Common myeloid progenitor, CD34-positive (primary cell): Measurements from ENCODE around the gene USP22. TPM values are rescaled to one million over a fixed set of nuclear protein-coding genes. Genes with fewer than 3 reads are reported as not detected.
"Not testable (repeated sequence)": the region's sequence is repeated elsewhere in the genome, so short reads cannot be mapped to it uniquely, and the experiment has no call there.

ENCODE experiments used
- CTCF ChIA-PET: fragments of 350-600 bp; sonication (Branson Sonifier 250); formaldehyde crosslinking; loops from one replicate; lab custom pipeline; 2021; ENCODE audit warnings: antibody characterized with exemption; lab: Charles Lee
- POLR2A ChIA-PET: fragments of 350-600 bp; sonication (Branson Sonifier 250); formaldehyde crosslinking; loops from one replicate; lab custom pipeline; 2021; ENCODE audit warnings: antibody characterized with exemption; lab: Charles Lee
- DNase-seq, 3 donors: peaks; one replicate each; pipeline versions ENCODE4 v3.0.0 to v3.0.0-alpha.2; 2013
- H3K27ac ChIP-seq, 2 experiments: 1 replicate in 1 of 2; 2 replicates in 1 of 2; pipeline ENCODE4 v1.7.0; 2013; ENCODE audit warnings: inconsistent platforms in 2 of 2, low read length in 2 of 2, mild to moderate bottlenecking in 2 of 2, low read depth in 1 of 2, moderate library complexity in 1 of 2; ENCODE audit not compliant: severe bottlenecking in 2 of 2, insufficient read depth in 1 of 2, poor library complexity in 1 of 2
- H3K27me3 ChIP-seq, 5 experiments: replicated peaks in 2 of 5; 1 replicate in 3 of 5; 2 replicates in 2 of 5; pipeline versions ENCODE4 v1.6.1 to v1.7.0; 2013; ENCODE audit warnings: low read length in 4 of 5, mild to moderate bottlenecking in 2 of 5, moderate library complexity in 2 of 5, inconsistent platforms in 1 of 5; ENCODE audit not compliant: insufficient read depth in 5 of 5, control insufficient read depth in 4 of 5
- H3K36me3 ChIP-seq, 4 experiments: 1 replicate in 2 of 4; 2 replicates in 2 of 4; pipeline versions ENCODE4 v1.6.1 to v1.7.0; 2013; ENCODE audit warnings: low read length in 3 of 4, control low read depth in 1 of 4, mild to moderate bottlenecking in 1 of 4; ENCODE audit not compliant: control insufficient read depth in 4 of 4, insufficient read depth in 4 of 4
- H3K4me1 ChIP-seq, 4 experiments: 1 replicate in 3 of 4; 2 replicates in 1 of 4; pipeline versions ENCODE4 v1.6.1 to v1.7.1; 2013; ENCODE audit warnings: low read length in 3 of 4, mild to moderate bottlenecking in 3 of 4, control low read depth in 1 of 4, inconsistent platforms in 1 of 4, moderate library complexity in 1 of 4; ENCODE audit not compliant: control insufficient read depth in 4 of 4, insufficient read depth in 4 of 4; ENCODE audit errors: control extremely low read depth in 1 of 4
- H3K4me3 ChIP-seq, 7 experiments: 1 replicate in 4 of 7; 2 replicates in 3 of 7; pipeline versions ENCODE4 v1.5.1 to v1.7.0; 2013; ENCODE audit warnings: mild to moderate bottlenecking in 7 of 7, low read length in 6 of 7, moderate library complexity in 6 of 7, inconsistent platforms in 2 of 7, low read depth in 2 of 7, control low read depth in 1 of 7; ENCODE audit not compliant: insufficient read depth in 4 of 7, control insufficient read depth in 1 of 7; ENCODE audit errors: extremely low read depth in 1 of 7
- H3K9me3 ChIP-seq, 5 experiments: 1 replicate in 4 of 5; 2 replicates in 1 of 5; pipeline versions ENCODE4 v1.6.1 to v1.7.1; 2013; ENCODE audit warnings: low read length in 4 of 5, mild to moderate bottlenecking in 2 of 5, inconsistent platforms in 1 of 5, low read depth in 1 of 5, moderate library complexity in 1 of 5; ENCODE audit not compliant: control insufficient read depth in 4 of 5, insufficient read depth in 2 of 5; ENCODE audit errors: control extremely low read depth in 1 of 5
- WGBS: methylation state at CpG from one replicate; pipeline ENCODE4 v1.1.5; 2013; ENCODE audit not compliant: insufficient coverage; 5-methylcytosine and 5-hydroxymethylcytosine counted together
- polyA plus RNA-seq: library from polyadenylated mRNA; unstranded; fragments of 120-200 nt; gene quantifications from one replicate; pipeline ENCODE4 v1.2.1, GENCODE V29; 2013

USP22 gene
- 100 TPM for polyA plus RNA-seq

DNA sequence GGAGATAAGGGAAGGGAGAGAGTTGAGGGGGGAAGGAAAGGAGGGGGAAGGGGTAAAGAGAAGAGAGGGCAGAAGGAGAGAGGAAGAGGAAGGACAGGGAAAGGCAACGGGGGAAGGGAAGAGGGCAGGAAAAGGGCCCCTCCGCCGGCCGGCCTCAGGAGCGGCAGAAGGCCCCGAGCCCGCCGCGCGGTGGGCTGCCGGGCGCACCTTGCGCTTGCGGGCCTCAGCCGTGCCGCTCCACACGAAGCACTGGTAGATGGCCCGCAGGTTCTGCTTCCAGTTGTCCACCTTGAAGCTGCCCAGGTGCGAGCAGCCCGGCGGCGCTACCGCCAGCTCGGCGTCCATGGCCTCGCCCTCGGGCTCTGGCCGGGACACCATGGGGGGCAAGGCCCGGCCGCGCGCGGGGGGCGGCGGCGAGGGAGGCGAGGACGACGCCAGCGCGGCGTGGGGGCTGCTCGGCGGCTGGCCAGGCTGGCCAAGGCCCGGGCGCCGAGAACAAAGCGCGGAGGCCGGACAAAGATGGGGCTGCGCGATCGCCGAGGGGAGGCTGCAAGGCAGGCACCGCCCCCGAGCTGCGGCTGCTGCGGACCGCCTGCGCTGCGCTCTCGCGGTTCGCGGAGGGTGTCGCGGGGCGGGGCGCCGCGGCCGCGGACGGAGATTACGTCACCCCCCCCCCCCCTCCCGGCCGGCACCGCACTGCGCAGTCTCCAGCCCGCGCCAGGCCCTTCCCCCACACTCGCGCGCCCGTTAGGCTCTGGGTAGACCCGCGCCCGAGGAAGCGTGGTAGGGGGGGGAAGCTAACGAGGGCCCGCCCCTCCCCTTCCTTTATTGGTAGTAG is at the start of gene USP22:
USP22 (minus strand) TSS at position 554 of the 838 bp plus-strand sequence; CDS start at position 378, 176 bp downstream.
- CTCF ChIA-PET, result interaction anchor here (0.6 to 3.0 kb wide), 20 partner anchors 8 to 461 kb away, joined by 3 to 12 read pairs (median 4); no protein-coding TSS in a partner anchor
- H3K27me3 ChIP-seq, result no peaks in the 10 kb centered on the region
- peak in 2 of 3 donors; percentile 52 to 65 for DNase-seq
- POLR2A ChIA-PET, result interaction anchor here (0.6 to 1.8 kb wide), 8 partner anchors 8 to 804 kb away, joined by 3 to 10 read pairs (median 3); no protein-coding TSS in a partner anchor
- peak within 1 kb of the TSS; percentile 94 to 97 for H3K27ac ChIP-seq
- under 1% methylated on average over 59 of the region's 91 CpGs for WGBS
- H3K9me3 ChIP-seq, result no peaks in the 10 kb centered on the region
- H3K4me1 ChIP-seq, result peaks cover 11 to 34% (median 30%) of the 10 kb centered on the region in 4 experiments
- peak within 1 kb of the TSS; percentile 70 to 99 (median 94) for H3K4me3 ChIP-seq
- H3K36me3 ChIP-seq, result peaks cover 0 to 9% (median 3%) of the 10 kb centered on the region in 4 experiments

- Histone ChIP-seq H3K36me3 (no peaks in the 10 kb centered on the region), H3K27me3 (no peaks in the 10 kb centered on the region), H3K4me1 (peaks cover 0 to 6% (median 2%) of the 10 kb centered on the region in 4 experiments), H3K4me3 (no peak overlapping the region), H3K27ac (no peak overlapping the region), H3K9me3 (no peaks in the 10 kb centered on the region)
- ChIA-PET POLR2A (no interaction called here), CTCF (interaction anchor here (1.0 to 2.3 kb wide), 6 partner anchors 9 to 47 kb away, joined by 3 to 8 read pairs (median 5); no protein-coding TSS in a partner anchor)
- WGBS, result 22% methylated on average over 3 of the region's 4 CpGs
- peak; percentile 34 to 73 (median 64) for DNase-seq
Observed at GRCh38 chr17:21090902-21091618, 48.2 kb upstream of the USP22 start.

DNA sequence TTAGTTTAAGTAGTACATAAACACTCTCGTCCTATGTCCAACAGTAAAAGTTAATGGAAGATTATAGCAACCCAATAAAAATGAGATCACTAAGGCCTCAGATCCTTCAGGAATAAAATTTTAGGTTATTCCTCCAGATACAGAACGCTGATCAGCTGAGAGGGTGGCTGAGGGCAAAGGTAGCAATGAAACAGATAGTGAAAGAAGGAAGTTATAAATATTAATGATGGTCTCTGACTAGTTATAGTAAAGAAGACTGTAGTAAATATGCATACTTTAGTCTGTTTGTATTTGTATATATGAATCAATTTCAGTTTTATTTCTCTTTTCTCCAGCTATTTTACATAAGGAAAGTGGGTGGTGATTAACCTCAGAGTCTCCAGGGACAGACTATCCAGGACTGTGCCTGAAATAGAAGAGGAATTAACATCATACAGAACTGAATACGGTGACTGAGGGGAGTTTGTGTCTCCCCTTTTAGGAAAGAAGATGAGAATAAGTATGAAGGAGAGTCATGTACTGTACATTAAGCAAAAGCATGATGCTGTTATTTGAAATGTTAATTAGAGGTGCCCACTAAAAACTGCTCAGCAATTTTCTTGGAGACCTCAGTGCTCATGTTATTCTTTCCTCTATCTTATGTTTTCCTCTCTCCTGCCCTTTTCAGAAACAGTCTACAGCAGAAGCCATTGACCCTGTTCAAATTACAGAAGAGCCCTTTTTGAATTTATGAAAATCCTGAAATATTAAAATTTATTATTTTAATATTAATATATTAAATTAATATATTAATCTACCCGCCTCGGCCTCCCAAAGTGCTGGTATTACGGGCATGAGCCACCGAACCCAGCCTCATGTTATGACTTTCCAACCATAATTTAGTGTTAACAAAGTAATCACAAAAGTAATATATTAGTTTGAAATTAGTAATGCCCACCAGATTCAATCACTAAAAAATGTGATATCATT is 47.4 kb upstream of the USP22 start:
- Histone ChIP-seq H3K9me3 (no peaks in the 10 kb centered on the region), H3K27me3 (no peaks in the 10 kb centered on the region), H3K27ac (no peak overlapping the region), H3K4me3 (no peak overlapping the region), H3K4me1 (peaks cover 0 to 6% (median 2%) of the 10 kb centered on the region in 4 experiments), H3K36me3 (no peaks in the 10 kb centered on the region)
- ChIA-PET CTCF (no interaction called here), POLR2A (no interaction called here)
- DNase-seq, result no peak
- WGBS, result 78% methylated on average over 1 of the region's 7 CpGs

DNA sequence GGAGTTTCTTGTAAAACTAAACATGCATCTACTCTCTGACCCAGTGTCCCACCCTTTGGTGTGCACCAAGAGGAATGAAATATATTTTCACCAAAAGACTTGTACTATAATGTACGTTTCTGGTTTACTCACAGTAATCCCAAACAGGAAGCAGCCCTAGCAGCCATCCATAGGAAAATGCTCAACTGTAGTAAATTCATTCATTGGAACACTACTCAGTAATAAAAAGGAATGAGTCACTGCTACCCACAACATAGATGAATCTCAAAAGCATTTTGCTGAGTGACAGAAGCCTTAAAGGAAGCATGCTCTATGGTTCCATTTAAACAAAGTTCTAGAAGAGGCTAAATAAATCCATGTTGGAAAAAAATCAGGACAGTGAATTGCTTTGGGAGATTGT is 46.3 kb upstream of the USP22 start:
- Histone ChIP-seq H3K36me3 (no peaks in the 10 kb centered on the region), H3K4me3 (no peak overlapping the region), H3K9me3 (no peaks in the 10 kb centered on the region), H3K4me1 (peaks cover 0 to 6% (median 2%) of the 10 kb centered on the region in 4 experiments), H3K27ac (no peak overlapping the region), H3K27me3 (no peaks in the 10 kb centered on the region)
- ChIA-PET CTCF (no interaction called here), POLR2A (no interaction called here)
- WGBS, result 86% methylated on average over 1 of the region's 1 CpG
- DNase-seq, result no peak

- CTCF ChIA-PET, result interaction anchor here (0.8 kb wide), 1 partner anchor 13 kb away, joined by 3 read pairs; no protein-coding TSS in a partner anchor
Observed at GRCh38 chr17:21085707-21086106, 42.9 kb upstream of the USP22 start.

GRCh38 chr17:21085280-21085679 is 42.5 kb upstream of the USP22 start:
- POLR2A ChIA-PET, H3K4me3 ChIP-seq, DNase-seq, H3K9me3 ChIP-seq, H3K27ac ChIP-seq, H3K4me1 ChIP-seq, H3K27me3 ChIP-seq, H3K36me3 ChIP-seq: not testable (repeated sequence)
- WGBS, result no CpG with 5 or more reads among the region's 1 CpG
- CTCF ChIA-PET, result interaction anchor here (0.8 kb wide), 1 partner anchor 14 kb away, joined by 3 read pairs; no protein-coding TSS in a partner anchor

More at GRCh38 chr17:21085707-21086106, 42.9 kb upstream of the USP22 start:
- Histone ChIP-seq H3K9me3 (peaks cover 0 to 3% (median 0%) of the 10 kb centered on the region in 5 experiments), H3K4me3 (no peak overlapping the region), H3K27me3 (no peaks in the 10 kb centered on the region), H3K27ac (no peak overlapping the region), H3K4me1 (peaks cover 0 to under 1% (median 0%) of the 10 kb centered on the region in 4 experiments), H3K36me3 (no peaks in the 10 kb centered on the region)
- DNase-seq, result no peak
- WGBS, result 84% methylated on average over 15 of the region's 32 CpGs
- POLR2A ChIA-PET, result no interaction called here
